ENCODE data around the gene MAVS.

The MAVS gene

GRCh38 chr20:3846740-3847428, at the start of gene MAVS:
TSS of gene MAVS (plus strand) at chr20:3846834. CDS start at chr20:3854625, 7,791 bp downstream.
- DNase-seq: peak; percentile 85

DNA sequence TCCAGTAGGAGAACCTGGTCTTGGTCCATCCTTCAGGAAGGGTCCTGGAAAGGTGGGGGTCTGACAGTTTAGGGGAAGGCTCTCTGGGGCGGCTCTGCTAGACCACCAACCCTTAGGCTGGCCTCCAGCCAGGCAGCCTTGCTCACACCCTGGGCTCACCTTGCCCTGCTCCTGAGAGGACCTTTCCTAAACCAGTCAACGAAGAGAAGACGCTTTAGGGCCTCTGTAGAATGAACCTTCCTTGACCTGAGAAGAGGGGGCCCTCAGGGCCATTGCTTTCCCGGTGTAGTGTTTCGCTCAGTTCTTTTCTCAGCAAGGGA, 49.4 kb upstream of the MAVS start:
- DNase-seq: no peak

DNA sequence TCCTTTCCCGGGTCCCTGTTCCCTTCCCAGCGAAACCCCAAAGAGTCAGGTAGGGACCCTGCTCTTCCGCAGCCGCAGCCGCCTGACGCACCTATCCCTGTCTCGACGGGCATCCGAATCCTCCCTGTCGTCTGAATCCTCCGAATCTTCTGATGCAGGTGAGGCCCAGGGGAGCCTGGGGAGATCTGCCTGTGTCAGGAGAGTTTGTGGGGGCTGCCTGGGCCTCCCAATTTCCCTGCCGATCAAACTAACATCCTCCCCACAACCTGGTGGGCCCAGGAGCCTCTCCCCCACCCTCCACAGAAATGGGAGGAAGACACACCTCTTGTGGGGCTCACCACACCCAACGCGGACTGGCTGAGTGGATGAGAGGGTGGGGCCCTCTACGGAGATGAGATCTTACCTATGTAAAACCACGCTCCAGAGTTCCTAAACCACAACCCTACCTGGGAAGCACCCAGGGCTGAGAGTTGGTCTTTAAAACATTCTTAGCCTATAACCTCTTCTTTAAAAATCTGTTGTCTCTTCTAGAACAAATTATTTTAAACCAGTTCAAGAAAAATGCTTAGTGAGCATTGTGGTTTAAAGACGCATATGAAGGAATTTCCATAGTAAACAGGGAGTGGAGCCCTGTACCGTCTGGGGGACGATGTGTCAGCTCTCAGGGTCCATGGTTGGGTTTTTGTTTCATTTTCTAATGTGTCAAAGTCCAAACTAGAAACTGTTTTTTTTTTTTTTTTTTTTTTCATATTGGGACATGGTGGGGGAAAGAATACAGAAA, 48.9 kb upstream of the MAVS start:
- no peak for DNase-seq

GRCh38 chr20:3798373-3798768, 48.3 kb upstream of the MAVS start:
- no peak for DNase-seq

- peak; percentile 36 for DNase-seq
These were observed 47.8 kb upstream of the MAVS start for GRCh38 chr20:3798908-3799248.

- DNase-seq: no peak
These were observed 46.3 kb upstream of the MAVS start for GRCh38 chr20:3800256-3800877.

DNA sequence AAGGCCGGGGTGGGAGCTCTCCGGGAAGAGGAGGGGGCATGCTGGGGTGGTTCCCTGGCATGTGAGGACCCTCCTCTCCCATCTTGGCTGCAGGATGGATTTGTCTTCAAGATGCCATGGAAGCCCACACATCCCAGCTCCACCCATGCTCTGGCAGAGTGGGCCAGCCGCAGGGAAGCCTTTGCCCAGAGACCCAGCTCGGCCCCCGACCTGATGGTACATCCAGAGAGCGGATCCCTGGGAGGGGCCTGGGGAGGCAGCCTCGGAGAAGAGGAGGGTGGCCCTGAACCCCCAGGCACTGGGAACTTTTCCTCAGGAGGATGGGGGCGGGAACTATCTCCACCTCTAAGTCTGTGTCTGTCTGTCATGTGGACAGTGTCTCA, 45.8 kb upstream of the MAVS start:
- no peak for DNase-seq

DNA sequence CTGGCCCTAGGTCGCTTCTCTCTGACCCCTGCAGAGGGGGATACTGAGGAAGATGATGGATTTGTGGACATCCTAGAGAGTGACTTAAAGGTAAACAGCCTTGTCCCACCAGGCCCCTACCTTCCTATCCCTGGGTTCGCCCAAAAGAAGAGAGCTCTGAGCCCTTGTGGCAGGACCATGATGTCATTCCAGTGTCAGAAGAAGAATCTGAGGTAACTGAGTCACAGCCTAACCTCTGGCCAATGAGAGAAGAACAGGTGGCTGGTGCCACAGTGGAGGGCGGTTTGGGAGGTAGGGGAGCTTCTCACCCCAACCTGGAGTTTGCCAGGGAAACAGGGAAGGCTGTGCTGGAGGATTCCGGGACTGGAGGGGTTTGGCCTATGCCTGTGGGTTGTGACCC, 45.3 kb upstream of the MAVS start:
- no peak for DNase-seq

GRCh38 chr20:3801846-3802245, 44.8 kb upstream of the MAVS start:
- no peak for DNase-seq

GRCh38 chr20:3802524-3803239, 44.0 kb upstream of the MAVS start:
- no peak for DNase-seq

GRCh38 chr20:3803289-3803688, 43.3 kb upstream of the MAVS start:
- no peak for DNase-seq

- no peak for DNase-seq
These were observed 42.8 kb upstream of the MAVS start for GRCh38 chr20:3803854-3804253.

DNA sequence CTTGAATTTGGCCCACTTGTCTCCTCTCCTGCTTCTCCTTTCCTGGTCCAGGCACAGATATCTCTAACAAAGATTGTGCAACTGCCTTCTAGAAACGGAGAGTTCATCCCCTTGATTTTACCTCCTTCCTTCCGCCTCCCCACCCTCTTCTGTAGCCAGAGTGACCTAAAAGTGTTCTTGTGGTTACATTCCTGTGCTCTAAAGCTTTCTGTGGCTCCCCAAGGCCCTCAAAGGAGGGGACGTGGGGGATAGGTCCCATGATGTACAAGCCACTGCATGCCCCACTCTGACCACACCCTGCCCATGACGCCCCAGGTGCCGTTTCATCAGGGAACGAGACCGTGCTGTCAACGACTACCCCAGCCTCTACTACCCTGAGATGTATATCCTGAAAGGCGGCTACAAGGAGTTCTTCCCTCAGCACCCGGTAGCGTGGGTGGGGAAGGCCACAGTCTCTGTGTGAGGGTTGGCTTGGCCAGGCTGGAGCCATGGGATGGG, 42.3 kb upstream of the MAVS start:
- no peak for DNase-seq

GRCh38 chr20:3804781-3805180, 41.9 kb upstream of the MAVS start:
- no peak for DNase-seq

GRCh38 chr20:3808544-3808943, 38.1 kb upstream of the MAVS start:
- no peak for DNase-seq

GRCh38 chr20:3811467-3812258, 35.0 kb upstream of the MAVS start:
- peak; percentile 96 for DNase-seq

DNA sequence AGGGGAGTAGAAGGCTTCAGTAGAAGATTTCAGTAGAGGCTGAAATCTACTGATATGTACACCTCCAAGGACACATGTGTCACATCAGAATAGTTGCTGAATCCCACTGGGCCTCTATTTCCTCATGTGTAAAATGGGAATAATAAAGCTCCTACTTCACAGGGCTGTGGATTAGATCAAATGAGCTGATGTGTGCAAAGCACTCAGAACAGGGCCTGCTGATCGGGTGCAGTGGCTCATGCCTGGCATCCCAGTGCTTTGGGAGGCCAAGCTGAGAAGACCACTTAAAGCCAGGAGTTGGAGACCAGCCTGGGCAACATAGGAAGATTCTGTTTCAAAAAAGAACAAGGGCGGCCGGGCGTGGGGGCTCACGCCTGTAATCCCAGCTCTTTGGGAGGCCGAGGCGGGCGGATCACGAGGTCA, 34.4 kb upstream of the MAVS start:
- DNase-seq: no peak

DNA sequence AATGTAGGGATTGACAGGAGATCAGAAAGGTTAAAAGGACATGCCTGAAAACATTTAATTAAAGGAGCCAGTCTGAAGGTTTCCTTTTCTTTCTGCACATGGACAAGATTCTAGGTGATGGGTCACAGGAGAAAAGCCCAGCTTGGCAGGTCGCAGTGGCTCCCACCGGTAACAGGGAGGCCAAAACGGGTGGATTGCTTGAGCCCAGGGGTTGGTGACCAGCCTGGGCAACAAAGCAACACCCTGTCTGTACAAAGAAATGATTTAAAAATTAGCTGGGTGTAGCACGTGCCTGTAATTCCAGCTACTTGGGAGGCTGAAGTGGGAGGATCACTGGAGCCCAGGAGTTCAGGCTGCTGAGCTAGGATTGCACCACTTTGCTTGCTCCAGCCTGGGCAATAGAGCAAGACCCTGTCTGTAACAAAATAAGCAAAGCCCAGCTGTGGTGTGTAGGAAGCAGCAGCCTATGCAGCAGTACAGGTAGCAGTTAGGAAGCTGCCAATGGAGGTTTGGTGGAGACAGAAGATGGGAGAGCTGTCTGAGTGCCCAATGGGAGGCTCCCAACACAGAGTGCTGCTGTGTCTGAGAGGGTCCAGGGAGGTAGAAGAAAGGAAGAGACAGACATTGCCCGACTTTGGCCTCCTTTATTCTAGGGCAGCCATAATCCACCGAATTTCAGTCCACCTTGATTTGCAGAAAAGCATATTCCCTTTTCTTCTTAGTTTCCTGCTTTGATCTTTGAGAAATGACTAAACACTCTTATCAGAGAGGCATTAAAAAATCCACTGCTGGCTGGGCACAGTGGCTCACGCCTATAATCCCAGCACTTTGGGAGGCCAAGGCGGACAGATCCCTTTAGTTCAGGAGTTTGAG, 33.4 kb upstream of the MAVS start:
- no peak for DNase-seq

- no peak for DNase-seq
These were observed 32.6 kb upstream of the MAVS start for GRCh38 chr20:3813848-3814581.

GRCh38 chr20:3814928-3815495, 31.6 kb upstream of the MAVS start:
- no peak for DNase-seq

All from NCI-H2171 treated with DMSO at 0.1 percent for 48 hours (cell line).